Stimulated activated naive CD8-positive, alpha-beta T cell treated with anti-CD3 and anti-CD28 coated beads, Interleukin-15, Interleukin-2, amounts not matched to agents 100 U/mL and 50 U/mL, for 24 hours (primary cell): ENCODE data around the gene TNFRSF8.
"Not testable (repeated sequence)": the region's sequence is repeated elsewhere in the genome, so short reads cannot be mapped to it uniquely, and the experiment has no call there.

Experiments used
- ATAC-seq: fragments of 150-1000 bp; cut with Tn5 transposase; one replicate; pipeline ENCODE4 v1.10.0; 2021
- DNase-seq: peaks from one replicate; pipeline ENCODE4 v3.0.0; 2021

TNFRSF8 gene

DNA sequence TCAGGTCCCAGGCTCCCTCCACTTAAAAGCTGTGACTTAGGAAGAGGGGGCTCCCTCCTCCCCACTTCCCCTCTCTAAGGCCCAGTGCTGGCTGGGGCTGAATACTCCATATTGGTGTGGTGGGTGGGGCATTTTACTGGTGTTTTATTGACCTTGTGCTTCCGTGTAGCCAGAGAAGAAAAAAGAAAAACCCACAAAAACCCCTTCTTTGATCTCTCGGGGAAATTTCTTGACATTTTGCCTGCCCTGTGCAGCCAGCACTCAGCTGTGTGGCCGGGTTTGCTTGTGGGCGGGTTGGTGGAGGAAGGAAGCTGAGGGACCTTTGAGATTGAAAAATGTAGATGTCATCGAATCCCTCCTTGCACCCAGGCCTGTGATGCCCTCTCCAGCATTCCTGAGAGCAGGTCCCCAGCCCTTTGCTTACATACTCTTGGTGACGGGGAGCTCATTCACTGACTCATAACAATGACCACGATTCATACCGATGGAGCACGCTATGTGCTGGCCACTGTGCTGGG lies 24.8 kb downstream of the TNFRSF8 start:
- DNase-seq, result peak; percentile 79

DNA sequence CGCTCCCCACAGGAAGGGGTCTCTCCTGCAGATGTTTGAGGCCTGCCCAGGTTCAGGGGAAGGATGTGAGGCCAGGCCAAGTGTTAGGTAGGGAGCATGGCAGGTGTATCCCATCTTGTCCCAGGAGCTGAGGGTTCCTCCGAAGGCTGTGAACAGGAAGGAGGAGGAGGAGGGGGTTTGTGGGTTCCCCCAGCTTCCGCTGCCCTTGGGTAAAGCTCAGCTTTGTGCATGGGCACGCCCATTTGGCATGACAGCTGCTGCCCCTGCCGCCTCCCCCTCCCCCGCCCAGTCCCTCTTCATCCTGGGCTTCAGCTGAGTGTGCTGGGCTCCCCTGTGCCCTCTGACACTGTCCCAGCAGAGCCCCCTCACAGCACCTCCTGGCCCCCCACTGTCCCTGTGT lies 25.5 kb downstream of the TNFRSF8 start:
- peak; percentile 53 for DNase-seq

More for the DNA sequence above, 24.8 kb downstream of the TNFRSF8 start:
- peak; percentile 84 for ATAC-seq

DNA sequence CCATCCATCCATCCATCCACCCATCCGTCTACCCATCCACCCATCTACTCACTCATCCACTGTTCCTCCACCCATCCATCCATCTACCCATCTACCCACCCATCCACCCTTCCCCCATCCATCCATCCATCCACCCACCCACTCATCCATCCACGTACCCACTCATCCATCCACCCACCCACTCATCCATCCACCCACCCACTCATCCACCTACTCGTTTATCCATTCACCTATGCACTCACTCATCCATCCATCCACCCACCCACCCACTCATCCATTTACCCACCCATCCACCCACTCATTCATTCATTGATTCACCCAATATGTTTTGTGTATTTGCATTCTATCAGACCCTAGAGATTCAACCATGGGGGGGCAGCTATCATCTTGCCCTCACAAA lies 27.2 kb downstream of the TNFRSF8 start:
- no peak for ATAC-seq

More for the DNA sequence above, 25.5 kb downstream of the TNFRSF8 start:
- ATAC-seq, result no peak

DNA sequence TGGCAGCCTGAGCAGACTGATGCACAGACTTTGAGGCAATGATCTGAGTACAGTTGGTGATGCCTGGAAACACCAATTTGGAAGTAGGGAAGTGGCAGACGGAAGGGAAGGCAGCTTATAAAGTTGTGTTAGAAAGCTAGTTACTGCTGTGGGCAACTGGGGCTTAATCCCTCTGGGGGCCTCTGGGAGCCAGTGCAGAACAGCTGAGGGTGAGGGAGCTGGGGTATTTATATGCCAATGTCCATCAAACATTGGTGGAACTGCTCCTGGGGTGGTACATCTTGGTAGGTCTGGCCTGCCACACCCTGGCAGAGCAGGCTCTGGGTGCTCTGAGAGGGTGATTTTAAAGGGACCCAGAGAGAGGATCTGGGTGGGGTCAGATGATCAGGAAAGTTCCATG lies 28.1 kb downstream of the TNFRSF8 start:
- no peak for ATAC-seq
- DNase-seq, result no peak

More for the DNA sequence above, 27.2 kb downstream of the TNFRSF8 start:
- DNase-seq, result no peak

DNA sequence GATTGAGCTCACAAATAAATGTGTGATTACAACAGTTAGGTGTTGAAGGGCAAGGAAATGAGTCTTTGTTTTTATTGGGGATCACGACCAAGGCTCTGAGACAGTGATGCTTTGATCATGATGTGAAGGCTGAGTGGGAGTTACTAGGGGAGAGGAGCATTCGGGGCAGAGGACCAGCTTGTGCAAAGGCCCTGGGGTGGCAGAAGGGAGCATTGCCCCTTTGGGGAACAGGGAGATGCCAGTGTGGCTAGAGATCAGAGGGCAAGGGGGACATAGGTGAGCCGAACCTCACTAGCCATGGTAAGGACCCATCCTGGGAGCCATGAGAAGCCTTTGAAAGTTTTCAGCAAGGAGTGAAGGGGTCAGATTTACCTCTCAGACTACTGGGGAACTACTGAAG lies 31.1 kb downstream of the TNFRSF8 start:
- DNase-seq (no peak), ATAC-seq (no peak)

DNA sequence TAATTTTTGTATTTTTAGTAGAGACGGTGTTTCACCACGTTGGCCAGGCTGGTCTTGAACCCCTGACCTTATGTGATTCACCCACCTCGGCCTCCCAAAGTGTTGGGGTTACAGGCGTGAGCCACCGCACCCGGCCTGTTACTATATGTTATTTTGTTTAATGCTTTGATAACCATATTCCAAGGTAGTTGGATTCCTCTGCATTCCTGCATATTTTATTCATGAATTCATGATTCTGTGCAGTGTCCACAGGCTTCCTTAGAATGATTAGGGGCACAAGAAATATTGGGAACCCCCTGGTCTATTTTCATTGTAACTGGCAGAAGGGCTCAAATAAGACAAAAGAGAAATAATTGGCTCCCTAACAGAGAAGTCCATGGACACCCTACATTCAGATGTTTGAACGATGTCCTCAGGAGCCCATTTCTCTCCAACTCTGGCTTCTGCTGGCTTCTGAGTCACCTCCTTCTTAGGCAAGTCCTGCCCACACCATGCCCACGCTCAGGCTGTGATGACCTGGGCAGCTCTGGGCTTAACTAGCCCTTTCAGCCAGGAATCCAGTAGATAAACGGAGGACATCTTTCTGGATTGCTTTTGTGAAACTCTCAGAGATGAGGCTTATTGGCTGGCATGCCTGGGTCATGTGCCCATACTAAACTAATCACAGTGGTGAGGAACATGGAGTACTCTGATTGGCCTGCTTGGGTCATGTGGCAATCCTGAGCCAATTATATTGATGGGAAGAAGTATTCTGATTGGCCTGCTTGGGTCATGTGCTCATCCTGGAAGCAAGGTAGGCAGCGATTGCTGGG lies 32.6 kb downstream of the TNFRSF8 start:
- DNase-seq (no peak), ATAC-seq (no peak)

DNA sequence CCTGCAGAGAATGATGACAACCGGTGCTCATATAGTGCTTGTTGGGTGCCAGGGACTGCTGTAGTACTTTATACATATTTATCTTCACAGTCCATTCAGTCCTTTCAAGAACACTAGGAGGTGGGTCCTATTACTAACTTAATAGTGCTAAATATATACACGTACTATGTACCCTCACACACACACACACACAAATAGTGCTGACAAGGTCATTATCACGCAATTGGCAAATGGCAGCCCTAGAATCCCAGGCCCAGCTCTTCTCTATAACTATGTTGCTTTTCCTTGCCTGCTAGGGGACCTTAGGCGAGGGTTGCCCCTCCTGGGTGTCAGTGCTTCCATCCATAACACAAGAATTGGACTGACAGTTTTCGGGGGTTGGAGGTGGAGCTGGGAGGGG lies 33.5 kb downstream of the TNFRSF8 start:
- DNase-seq, result no peak
- no peak for ATAC-seq

DNA sequence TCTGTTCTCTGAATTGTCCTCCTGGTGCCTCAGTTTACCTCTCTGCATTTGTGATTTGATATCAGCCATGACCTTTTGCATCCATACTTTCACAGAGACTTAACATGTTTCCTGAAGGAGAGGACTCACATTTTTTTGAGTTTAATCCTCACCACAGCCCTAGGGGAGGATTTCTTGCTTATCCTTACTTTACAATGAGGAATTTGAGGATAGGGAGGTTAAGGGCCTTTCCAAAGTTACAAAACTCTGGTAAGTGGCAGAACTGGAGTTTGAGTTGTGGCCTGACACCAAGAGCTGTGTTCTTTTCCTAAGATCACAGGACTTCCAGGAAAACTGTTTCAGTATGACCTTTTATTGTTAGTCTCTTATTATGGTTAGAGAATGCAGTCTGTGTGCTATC lies 34.2 kb downstream of the TNFRSF8 start:
- ATAC-seq, result no peak
- no peak for DNase-seq

DNA sequence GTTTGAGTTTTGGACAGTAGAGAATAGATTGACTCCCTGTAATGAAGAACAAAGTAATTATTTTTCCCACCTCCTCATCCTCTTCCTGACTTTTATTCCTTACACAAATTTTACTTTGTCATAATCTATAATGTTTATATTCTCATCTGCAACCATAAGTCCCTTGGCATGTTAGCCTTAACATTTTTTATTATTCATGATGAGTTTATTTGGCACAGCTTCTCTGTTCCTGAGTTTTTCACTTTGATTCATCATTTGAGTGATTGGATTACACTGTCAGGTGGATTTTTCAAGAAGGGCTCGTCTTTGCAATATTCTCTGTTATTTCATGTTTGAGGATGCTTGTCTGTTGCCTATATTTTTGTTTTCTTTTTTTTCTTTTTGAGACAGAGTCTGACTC lies 35.7 kb downstream of the TNFRSF8 start:
- ATAC-seq, result no peak
- no peak for DNase-seq

DNA sequence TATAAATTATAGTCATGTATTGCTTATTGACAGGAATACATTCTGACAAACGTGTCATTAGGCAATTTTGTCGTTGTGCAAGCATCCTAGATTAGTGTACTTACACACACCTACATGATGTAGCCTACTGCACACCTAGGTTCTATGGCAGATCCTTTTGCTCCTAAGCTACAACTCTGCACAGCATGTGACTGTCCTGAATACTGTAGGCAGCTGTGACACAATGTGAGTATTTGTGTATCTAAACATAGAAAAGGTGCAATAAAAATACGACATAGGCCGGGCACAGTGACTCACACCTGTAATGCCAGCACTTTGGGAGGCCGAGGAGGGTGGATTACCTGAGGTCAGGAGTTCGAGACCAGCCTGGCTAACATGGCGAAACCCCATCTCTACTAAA lies 36.5 kb downstream of the TNFRSF8 start:
- no peak for DNase-seq
- ATAC-seq, result no peak

DNA sequence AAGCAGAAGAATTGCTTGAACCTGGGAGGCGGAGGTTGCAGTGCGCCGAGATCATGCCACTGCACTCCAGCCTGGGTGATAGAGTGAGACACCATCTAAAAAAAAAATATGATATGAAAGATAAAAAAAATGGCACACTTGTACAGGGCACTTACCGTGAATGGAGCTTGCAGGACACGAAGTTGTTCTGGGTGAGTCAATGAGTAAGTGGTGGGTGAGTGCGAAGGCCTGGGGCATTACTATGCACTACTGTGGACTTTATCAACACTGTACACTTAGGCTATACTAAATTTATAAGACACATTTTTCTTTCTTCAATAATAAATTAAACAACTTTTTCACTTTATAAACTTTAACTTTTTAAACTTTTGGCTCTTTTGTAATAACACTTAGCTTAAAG lies 37.0 kb downstream of the TNFRSF8 start:
- DNase-seq, result no peak
- ATAC-seq, result no peak

DNA sequence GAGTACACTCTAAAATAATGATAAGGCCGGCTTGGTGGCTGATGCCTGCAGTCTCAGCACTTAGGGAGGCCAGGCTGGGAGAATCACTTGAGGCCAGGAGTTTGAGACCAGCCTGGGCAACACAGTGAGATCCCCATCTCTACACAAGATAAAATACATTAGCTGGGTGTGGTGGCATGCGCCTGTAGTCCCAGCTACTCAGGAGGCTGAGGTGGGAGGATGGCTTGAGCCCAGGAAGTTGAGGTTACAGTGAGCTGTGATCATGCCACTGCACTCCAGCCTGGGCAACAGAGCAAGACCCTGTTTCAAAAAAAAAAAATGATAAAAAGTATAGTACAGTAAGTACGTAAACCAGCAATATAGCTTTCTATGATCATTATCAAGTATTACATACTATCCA lies 38.0 kb downstream of the TNFRSF8 start:
- DNase-seq, ATAC-seq: not testable (repeated sequence)

DNA sequence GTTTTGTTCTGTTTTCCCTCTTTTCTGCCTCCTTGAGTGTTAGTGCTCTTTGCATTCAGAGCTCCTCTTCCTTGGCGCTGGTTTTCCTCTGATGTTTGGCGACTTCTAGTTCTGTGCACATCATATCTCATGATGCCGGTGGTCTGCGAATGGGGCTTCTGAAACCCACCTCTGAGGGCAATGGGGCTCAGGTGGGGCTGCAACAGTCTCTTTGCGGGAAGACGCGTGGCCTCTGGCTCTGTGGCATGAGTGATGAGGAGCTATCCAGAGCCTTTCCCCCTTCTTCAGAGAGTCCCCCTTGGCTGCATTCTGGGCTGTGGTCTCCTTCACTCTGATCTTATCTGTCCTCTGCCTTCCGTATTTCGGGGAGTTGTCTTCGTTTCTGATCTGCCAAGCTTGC lies 39.0 kb downstream of the TNFRSF8 start:
- no peak for ATAC-seq
- no peak for DNase-seq

DNA sequence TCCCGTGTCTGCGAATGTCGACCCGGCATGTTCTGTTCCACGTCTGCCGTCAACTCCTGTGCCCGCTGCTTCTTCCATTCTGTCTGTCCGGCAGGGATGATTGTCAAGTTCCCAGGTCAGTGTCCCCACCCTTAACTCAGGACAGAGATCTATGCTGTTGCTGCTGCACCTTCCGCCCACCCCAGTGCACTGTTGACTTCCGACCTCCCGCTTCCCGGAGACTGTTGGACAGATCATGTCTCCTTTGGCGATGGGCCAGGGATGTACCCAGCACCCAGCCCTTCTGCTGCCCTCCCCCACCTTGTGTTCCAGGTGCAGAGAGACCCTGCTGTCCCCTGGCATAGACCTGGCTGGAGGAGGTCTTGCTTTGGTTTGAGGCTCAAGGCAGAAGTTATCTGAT lies 41.3 kb downstream of the TNFRSF8 start:
- DNase-seq (no peak), ATAC-seq (no peak)

DNA sequence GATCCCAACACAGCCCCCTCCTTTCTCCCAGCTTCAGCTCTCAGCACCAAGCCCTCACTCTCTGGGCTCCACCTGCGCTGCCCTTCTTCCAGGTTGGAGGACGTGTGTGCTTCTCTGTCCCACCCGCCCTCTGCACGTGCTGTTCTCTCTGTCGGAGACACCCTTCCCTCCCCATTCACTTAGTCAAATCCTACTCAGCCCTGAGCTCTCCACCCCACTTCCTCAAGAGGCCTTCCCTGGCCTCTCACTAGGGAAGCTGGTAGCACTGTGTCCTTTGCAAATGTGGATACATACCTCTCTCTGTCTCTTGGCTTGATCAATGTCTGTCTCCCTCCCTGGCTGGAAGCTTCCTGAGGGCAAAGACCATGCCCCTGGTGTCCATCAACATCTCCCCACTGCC lies 43.0 kb downstream of the TNFRSF8 start:
- ATAC-seq (no peak), DNase-seq (no peak)

DNA sequence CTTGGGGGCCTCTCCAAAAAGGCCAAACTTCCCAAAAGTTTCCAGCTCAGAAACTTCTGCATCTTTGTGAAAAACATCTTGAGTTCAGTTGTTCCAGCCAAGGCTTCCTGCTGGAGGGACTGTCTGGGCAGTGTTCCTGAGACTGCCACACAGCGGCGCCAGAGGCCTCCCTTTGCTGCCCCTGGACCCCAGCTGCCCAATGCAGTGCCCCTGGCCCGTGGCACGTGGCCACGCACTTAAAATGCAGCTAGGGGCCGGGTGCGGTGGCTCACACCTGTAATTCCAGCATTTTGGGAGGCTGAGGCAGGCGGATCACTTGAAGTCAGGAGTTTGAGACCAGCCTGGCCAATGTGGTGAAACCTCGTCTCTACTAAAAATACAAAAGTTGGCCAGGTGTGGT lies 43.8 kb downstream of the TNFRSF8 start:
- not testable (repeated sequence) for ATAC-seq
- peak; percentile 41 for DNase-seq

DNA sequence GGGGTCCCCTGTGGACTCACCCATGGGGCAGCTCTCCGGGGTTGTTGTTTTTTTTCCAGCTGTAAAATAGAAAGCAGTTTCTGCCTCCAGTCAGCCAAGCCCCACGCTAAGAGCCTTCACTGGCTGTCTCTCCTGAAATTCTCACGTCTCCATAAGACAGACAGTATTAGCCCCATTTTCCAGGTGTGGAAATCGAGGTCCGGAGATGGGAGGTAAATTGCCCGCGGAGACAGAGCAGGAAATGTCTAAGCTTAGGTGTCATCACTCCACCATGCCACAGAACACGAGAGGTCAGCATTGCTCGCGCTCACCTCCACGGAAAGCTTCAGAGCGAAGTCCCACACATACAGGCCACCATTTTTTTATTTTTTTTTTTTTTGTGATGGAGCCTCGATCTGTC lies 44.6 kb downstream of the TNFRSF8 start:
- no peak for ATAC-seq
- no peak for DNase-seq

DNA sequence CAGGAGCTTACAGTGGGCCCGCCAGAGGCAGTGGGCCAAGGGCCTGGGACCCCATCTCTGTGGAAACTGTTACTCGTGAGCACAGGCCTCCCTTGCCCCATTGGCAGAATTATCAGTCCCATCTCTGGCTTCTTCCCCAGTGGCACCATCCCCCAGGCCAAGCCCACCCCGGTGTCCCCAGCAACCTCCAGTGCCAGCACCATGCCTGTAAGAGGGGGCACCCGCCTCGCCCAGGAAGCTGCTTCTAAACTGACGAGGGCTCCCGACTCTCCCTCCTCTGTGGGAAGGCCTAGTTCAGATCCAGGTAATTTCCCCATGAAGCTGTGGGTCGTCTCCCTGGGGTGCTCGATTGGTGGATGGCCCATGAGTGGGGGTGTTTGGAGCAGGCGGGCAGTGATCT lies 46.8 kb downstream of the TNFRSF8 start:
- no peak for DNase-seq
- no peak for ATAC-seq

DNA sequence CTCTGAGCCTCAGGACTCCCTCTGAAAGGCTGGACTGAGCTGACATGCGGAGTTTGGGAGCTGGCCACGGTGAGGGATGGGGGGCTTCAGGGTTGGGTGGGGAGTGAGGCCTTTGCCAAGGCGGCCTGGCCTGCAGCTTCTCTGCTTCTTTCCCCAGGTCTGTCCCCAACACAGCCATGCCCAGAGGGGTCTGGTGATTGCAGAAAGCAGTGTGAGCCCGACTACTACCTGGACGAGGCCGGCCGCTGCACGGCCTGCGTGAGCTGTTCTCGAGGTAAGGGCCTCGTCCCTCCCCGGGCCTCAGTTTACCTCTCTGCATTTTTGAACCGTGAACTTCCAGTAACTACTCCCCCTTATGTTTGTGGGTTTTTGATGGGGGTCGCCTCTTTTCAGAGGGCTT lies 48.6 kb downstream of the TNFRSF8 start:
- DNase-seq (no peak), ATAC-seq (no peak)

DNA sequence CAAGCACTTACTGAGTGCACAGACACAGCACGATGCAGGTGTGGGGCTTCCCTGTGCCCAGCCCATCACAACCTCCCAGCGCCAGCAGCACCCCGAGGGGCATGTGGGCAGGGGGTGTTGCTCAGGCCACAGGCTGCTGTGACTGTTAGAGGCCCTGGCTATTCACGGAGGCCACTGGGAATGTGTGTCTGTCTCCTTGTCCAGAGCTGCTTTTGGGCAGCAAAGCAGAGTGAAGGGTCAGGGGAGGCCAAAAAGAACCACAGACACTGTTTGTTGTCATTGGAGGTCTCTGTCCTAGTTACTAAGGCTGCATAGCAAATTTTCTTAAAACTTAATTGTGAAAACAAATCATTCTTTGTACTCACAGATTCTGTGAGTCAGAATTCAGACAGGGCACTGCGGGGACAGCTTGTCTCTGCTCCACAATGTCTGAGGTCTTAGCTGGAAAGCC lies 49.6 kb downstream of the TNFRSF8 start:
- no peak for ATAC-seq
- DNase-seq, result no peak

DNA sequence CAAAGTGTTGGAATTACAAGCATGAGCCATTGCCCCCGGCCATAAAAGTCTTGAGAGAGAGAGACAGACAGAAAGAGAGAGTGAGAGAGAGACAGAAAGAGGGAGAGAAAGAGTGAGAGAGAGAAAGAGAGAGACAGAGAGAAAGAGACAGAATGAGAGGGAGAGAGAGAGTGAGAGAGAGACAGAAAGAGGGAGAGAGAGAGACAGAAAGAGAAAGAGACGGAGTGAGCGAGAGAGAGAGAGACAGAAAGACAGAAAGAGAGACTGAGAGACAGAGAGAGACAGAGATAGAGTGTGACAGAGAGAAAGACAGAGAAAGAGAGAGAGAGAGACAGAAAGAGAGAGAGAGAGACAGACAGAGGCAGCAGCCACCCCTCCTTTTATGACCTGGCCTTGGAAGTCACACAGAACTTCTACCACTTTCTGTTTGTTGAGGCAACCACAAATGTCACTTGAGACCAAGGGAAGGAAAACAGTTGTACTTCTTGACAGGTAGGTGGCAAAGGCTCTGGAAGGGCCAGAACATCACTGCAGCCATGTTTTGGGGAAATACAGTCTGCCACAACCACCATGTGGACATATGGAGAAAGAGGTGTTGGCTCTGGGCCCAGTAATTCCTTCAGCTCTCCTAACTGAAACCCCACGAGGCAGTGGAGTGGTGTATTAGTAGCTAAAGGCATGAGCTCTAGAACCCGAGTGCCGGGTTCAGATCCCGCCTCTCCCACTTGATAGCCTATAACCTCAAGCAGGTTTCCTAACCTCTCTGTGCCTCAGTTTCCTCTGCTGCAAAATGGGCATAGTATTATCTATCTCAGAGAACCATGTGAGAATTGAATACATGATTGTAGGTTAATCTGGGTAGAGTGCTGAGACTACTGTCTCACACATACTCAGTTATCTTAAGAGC lies 50.6 kb downstream of the TNFRSF8 start:
- DNase-seq (no peak), ATAC-seq (peak; percentile 50)

DNA sequence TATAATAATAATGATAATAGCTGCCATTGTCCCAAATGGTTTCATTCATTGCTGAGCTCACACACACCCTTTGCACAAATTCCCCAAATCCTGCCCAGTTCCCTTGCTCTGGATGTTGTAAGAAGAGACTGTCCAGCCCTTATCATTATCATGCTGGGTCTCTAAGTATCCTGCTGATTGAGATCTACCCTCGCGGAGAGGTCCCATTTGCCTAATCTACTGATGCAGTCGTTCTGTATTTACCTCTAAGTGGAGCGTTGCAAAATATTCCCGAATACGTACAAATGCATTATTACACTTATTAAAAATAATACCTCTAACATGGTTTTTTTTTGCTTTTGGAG lies 51.2 kb downstream of the TNFRSF8 start:
- DNase-seq, result no peak
- ATAC-seq, result no peak

DNA sequence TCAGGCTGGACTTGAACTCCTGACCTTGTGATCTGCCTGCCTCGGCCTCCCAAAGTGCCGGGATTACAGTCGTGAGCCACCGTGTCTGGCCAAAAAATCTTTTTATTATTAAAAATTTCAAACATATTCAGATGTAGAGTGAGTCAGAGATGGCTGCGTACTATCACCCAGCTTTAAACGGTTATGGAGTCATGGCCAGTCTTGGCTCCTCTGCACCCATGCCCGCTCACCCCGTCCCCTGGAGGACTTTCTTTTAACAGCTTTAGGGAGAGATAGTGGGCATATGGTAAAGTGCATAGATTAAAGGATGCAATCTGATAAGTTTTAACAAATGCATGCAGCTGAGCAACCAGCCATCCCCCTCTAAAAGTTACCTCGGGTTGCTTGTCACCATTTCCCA lies 51.8 kb downstream of the TNFRSF8 start:
- DNase-seq (no peak), ATAC-seq (no peak)
